Psoas muscle (tissue), 8 donors: ENCODE data around the gene CAMK1D. TPM values are rescaled to one million over a fixed set of nuclear protein-coding genes. Genes with fewer than 3 reads are reported as not detected.

Experiments used
- ATAC-seq, 4 donors: fragments of 200-7000 bp; cut with Tn5 transposase; one replicate each; pipeline ENCODE4 v1.9.1; 2020; ENCODE audit warnings: moderate library complexity in 3 of 4, mild to moderate bottlenecking in 2 of 4
- DNase-seq, 2 donors: peaks; one replicate each; pipeline ENCODE4 v3.0.0-alpha.2; 2020
- H3K27ac ChIP-seq: fragments of 200-600 bp; one replicate; pipeline ENCODE4 v1.8.0; 2022
- H3K27me3 ChIP-seq, 3 donors: fragments of 200-600 bp in 1 of 3; one replicate each; pipeline versions ENCODE4 v1.6.1 to v1.8.0; 2013 to 2022; ENCODE audit warnings: low read length in 2 of 3, mild to moderate bottlenecking in 2 of 3, moderate library complexity in 1 of 3; ENCODE audit not compliant: insufficient read depth in 3 of 3
- H3K36me3 ChIP-seq, 2 donors: fragments of 200-600 bp in 1 of 2; one replicate each; pipeline versions ENCODE4 v1.6.1 to v1.8.0; 2013 to 2022; ENCODE audit warnings: low read depth in 1 of 2, mild to moderate bottlenecking in 1 of 2, moderate library complexity in 1 of 2; ENCODE audit not compliant: insufficient read depth in 1 of 2
- H3K4me1 ChIP-seq: fragments of 200-600 bp; one replicate; pipeline ENCODE4 v1.8.0; 2022
- H3K4me3 ChIP-seq: fragments of 200-600 bp; one replicate; pipeline ENCODE4 v1.8.0; 2022; ENCODE audit warnings: mild to moderate bottlenecking
- H3K9me3 ChIP-seq: fragments of 200-600 bp; one replicate; pipeline ENCODE4 v1.8.0; 2022
- CTCF ChIP-seq: fragments of 200-600 bp; IDR thresholded peaks from one replicate; pipeline ENCODE4 v1.8.0; 2022; ENCODE audit warnings: antibody characterized with exemption
- WGBS, 3 donors: extraction: QIAGEN DNeasy Blood & Tissue Kit; methylation state at CpG; one replicate each; pipeline versions ENCODE4 v1.1.6 to v1.1.7; 2013; 5-methylcytosine and 5-hydroxymethylcytosine counted together
- intact Hi-C, 2 donors: fragments of 100-400 bp; cut with DNase I; formaldehyde crosslinking; loops; one replicate each; pipeline versions ENCODE4 v1.11.0 to v1.14.2; 2022
- polyA plus RNA-seq, 3 donors: library from polyadenylated mRNA; stranded (reverse); fragments of 200-250 nt; gene quantifications; one replicate each; pipeline ENCODE4 v1.2.3, GENCODE V29; 2013
- total RNA-seq, 4 donors: library from RNA; stranded (reverse); fragmentation: NEBNext Ultra II Directional in 2 of 4; extraction: Animal tissue kit (Norgen Biotek cat#: 25700) in 2 of 4; gene quantifications; one replicate each; pipeline versions ENCODE4 v1.2.1 to v1.2.4, GENCODE V29; 2021 to 2023
- donor health status: healthy with polysubstance abuse.
- donor health status: DM: no; HTN: no; CAD: no; lungs with moderate emphysema.
- donor health status: Bipolar disorder and iron deficiency.
- donor health status: healthy.
- donor health status: DM: yes; HTN: yes; CAD: no.
- donor health status: DM: no; HTN: no; CAD: no.
- donor health status: DM: no; HTN: no; CAD: no.
- donor health status: DM: yes; HTN: yes; CAD: no.

The CAMK1D gene
- total and polyA plus RNA-seq, 7 donors, result 0.39 to 1.8 (median 0.53) TPM

- intact Hi-C loops, result no loop called here
- no peak for DNase-seq
- Histone ChIP-seq H3K27ac (no peak overlapping the region), H3K27me3 (no peaks in the 10 kb centered on the region), H3K4me1 (no peaks in the 10 kb centered on the region), H3K9me3 (no peaks in the 10 kb centered on the region), H3K4me3 (no peak overlapping the region), H3K36me3 (no peaks in the 10 kb centered on the region)
- TF ChIP-seq CTCF, result no peak
- ATAC-seq, result no peak
- WGBS, 3 donors, result 85 to 95% (median 94%) methylated on average over 6 of the region's 6 CpGs
Measured at GRCh38 chr10:12842310-12842709, 493.0 kb downstream of the CAMK1D start.

- intact Hi-C loops, result no loop called here
- H3K4me1 ChIP-seq, result no peaks in the 10 kb centered on the region
- 88 to 91% (median 89%) methylated on average over 12 of the region's 12 CpGs for WGBS, 3 donors
- H3K9me3 ChIP-seq, result no peaks in the 10 kb centered on the region
- H3K27me3 ChIP-seq, result no peaks in the 10 kb centered on the region
- H3K4me3 ChIP-seq, result no peak overlapping the region
- ATAC-seq (no peak), DNase-seq (no peak)
- TF ChIP-seq CTCF, result no peak
- H3K27ac ChIP-seq, result no peak overlapping the region
- H3K36me3 ChIP-seq, result no peaks in the 10 kb centered on the region
Measured at GRCh38 chr10:12843296-12843945, 494.1 kb downstream of the CAMK1D start.

- DNase-seq (no peak), ATAC-seq (no peak)
- no peak overlapping the region for H3K4me3 ChIP-seq
- intact Hi-C loops, result no loop called here
- no peaks in the 10 kb centered on the region for H3K4me1 ChIP-seq
- no peaks in the 10 kb centered on the region for H3K9me3 ChIP-seq
- no peaks in the 10 kb centered on the region for H3K36me3 ChIP-seq
- no peaks in the 10 kb centered on the region for H3K27me3 ChIP-seq
- H3K27ac ChIP-seq, result no peak overlapping the region
- WGBS, 3 donors, result 11 to 17% (median 13%) methylated on average over 11 of the region's 11 CpGs
- no peak for TF ChIP-seq CTCF
Measured at GRCh38 chr10:12844811-12845483, 495.6 kb downstream of the CAMK1D start.

- H3K4me1 ChIP-seq, result no peaks in the 10 kb centered on the region
- no peak for TF ChIP-seq CTCF
- no peaks in the 10 kb centered on the region for H3K36me3 ChIP-seq
- no peak overlapping the region for H3K27ac ChIP-seq
- 48 to 90% (median 51%) methylated on average over 1 of the region's 1 CpG for WGBS, 3 donors
- intact Hi-C loops, result no loop called here
- no peak overlapping the region for H3K4me3 ChIP-seq
- ATAC-seq, result no peak
- no peak for DNase-seq
- no peaks in the 10 kb centered on the region for H3K27me3 ChIP-seq
- no peaks in the 10 kb centered on the region for H3K9me3 ChIP-seq
Measured at GRCh38 chr10:12846718-12847117, 497.4 kb downstream of the CAMK1D start.
